NCI-H2107 treated with DMSO at 0.1 percent for 48 hours (cell line): Measurements from ENCODE around the gene N4BP3.
"Not testable (repeated sequence)": the region's sequence is repeated elsewhere in the genome, so short reads cannot be mapped to it uniquely, and the experiment has no call there.

Experiments
- DNase-seq: peaks from one replicate; lab custom pipeline; 2025; ENCODE audit not compliant: unreplicated experiment; lab: John Stamatoyannopoulos, UW

Gene N4BP3

GRCh38 chr5:178121391-178122276, 8.3 kb downstream of the N4BP3 start:
- DNase-seq = no peak

DNA sequence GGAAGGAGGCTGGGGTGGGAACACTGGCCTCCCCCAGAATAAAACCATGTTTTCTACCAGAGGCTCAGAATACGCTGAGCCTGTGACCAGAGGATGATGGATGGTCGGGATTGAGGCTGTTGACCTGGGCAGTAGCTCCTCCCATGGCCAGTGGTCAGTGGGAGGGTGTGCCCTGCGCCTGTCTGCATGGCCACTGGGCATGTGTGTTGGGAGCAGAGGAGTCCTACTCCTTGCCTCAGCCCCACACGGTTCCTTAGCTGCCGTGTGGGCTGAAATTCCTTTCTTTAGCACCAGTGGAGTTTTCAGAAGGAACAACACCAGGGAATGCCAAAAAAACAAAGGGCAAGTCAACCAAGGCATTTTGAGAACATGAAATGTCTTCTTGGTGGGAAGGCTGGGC, 9.0 kb downstream of the N4BP3 start:
- no peak for DNase-seq

DNA sequence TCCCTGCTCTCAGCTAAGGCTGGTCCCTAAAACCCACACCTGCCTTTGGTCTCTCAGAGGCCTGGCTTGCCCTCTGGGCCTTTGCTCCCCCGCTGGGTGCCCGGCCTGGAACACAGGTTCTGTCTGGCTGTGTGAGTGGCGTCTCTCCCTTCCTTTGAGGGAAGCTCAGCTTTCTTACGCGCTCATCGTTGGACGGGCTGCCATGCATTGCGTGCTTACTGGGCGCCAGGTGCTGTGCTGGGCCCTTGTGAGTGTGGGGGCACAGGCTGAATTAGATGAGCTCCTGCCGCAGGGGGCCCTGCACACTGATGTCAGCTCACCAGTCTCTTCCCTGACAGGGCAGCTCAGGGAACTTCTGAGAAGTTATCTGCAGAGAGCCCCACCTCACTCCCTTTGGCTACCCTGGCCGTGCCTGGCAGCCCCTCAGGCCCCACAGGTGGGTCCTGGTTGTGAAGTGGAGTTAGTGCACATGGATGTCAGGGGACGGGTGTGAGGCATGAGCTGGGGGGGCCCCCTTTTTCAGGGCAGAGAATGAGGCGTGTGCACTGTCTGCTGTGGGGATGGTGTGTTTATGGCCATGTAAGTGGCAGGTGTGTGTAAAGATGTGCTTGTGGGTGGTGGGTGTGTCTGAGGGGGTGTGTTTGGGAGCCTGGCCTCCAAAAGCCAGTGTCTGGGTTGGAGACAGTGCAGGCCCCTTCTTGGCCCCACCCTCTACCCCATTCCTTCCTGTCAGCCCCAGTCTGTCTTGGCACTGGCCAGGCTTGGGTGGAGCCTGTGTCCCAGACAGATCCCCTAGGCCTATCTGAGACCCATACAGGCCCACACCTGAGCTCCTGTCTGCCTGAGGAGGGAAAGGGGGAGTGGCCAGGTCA, 10.0 kb downstream of the N4BP3 start:
- no peak for DNase-seq

- no peak for DNase-seq
Observed at GRCh38 chr5:178123966-178124925, 10.9 kb downstream of the N4BP3 start.

GRCh38 chr5:178125253-178125906, 12.0 kb downstream of the N4BP3 start:
- no peak for DNase-seq

- DNase-seq = no peak
Observed at GRCh38 chr5:178126556-178126955, 13.2 kb downstream of the N4BP3 start.

DNA sequence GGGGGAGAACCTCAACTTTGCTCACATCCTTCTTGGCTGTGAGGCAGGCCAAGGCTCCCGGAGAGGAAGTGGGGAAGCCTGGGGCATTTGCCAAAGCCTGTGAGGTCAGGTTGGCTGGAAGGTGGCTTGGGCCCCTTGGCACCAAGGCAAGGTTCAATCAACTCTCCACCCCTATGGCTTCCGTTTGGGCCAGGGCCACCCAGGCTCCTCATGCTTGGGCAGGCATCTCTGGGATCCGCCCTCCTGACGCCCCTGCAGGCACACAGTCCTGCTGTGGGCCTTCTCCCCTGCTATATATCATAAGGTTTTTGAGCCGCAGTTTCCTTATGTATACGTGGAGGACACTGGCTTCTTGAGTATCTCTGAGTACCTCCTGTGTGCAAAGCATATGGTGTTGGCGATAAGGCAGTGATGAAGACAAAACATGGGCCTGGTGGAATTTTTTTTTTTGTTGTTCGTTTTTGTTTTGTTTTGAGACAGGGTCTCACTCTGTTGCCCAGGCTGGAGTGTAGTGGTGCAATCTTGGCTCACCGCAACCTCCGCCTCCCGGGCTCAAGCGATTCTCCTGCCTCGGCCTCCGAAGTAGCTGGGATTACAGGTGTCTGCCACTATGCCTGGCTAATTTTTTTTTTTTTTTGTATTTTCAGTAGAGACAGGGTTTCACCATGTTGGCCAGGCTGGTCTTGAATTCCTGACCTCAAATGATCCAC, 14.1 kb downstream of the N4BP3 start:
- DNase-seq = not testable (repeated sequence)

DNA sequence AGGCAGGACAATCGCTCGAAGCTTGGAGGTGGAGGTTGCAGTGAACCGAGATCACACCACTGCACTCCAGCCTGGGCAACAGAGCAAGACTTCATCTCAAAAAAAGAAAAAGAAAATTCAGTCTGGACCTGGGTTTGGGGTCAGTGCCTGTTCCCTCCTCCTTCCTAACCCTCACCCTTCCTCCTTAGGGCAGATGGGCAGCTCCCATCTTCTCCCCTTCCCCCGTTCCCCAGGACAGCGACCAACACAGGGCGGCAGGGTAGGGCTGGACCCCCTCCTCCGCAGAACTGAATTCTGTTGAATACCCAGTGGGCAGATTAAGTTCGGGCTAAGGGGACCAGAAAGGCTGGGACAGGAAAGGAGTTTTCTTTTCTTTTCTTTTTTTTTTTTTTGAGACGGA, 16.0 kb downstream of the N4BP3 start:
- DNase-seq = no peak

DNA sequence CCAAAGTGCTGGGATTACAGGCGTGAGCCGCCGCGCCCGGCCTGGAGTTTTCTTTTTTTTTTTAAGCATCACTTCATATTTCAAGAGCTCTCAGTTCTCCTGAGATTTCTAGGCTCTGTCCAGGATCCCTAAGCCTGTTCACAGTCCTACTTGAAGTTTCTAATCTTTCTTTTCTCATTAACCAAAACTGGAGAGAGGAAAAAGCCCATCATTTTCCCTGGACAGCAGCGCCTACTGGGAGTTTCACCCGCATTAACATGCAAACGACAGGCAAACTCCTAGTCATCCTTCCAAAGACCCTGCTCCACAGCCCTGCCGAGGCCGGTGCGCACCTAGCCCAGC, 16.9 kb downstream of the N4BP3 start:
- not testable (repeated sequence) for DNase-seq

DNA sequence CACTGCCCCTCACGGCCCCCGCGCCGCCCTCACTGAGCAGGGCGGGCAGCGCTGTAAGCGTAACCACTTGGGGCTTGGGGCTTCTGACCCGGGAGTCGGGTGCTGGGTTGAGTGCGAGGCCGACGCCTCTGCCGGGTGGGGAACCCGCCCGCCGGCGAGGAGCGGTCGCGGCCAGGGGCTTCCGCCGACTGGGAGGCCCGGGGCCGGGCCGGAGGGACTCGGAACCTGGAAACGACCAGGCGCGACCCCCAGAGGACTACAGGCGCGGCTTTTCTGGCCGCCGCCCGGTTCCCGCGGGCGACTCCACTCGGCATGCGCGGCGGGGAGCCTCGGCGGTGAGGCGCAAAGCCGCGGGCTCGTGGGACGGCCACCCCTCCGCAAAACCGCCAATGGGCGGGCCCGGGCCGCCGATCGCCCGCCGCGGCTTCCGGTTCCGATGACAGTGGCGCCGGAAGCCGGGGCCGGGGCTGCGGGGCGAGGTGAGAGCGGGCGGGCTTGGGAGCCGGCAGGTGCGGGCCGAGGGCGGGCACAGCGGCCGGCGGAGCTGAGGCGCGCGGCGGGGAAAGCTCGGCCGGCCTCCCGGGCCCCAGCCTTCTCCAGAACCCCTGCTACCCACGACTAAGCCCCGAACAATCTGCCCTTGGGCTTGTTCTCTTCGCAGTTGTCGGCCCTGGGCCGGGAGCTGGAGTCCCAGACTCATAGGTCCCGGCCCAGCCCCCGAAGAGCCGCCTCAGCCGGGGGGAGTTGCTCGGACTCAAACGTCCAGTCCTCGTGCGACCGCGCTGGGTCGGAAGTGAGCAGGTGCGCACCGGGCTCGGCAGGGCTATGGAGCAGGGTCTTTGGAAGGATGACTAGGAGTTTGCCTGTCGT, 17.5 kb downstream of the N4BP3 start, which contains the start of gene RMND5B:
RMND5B (plus strand) TSS at position 439 of the 870 bp plus-strand sequence. CDS start 7,106 bp downstream, outside the sequence.
- no peak for DNase-seq

DNA sequence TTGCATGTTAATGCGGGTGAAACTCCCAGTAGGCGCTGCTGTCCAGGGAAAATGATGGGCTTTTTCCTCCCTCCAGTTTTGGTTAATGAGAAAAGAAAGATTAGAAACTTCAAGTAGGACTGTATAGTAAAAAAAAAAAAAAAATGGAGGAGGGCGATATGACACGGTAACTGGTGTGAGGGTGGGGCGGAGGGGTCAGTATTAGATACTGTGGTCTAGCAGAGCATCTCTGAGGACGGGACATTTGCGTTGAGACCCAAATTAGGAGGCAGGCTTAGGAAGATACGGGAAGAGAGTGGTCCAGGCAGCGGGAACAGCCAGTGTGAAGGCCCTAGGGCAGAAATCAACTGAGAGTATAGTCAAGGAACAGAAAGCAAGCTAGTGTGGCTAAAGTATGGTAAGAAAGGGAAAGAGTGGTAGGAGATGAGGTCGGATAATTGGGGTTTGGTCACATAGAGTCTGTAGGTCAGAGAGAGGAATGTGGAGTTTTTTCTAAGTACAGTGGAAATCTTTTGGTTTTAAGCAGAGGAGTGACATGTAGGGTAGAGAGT, 18.2 kb downstream of the N4BP3 start:
- DNase-seq = no peak

- DNase-seq = no peak
Observed at GRCh38 chr5:178136990-178137389, 23.7 kb downstream of the N4BP3 start.

DNA sequence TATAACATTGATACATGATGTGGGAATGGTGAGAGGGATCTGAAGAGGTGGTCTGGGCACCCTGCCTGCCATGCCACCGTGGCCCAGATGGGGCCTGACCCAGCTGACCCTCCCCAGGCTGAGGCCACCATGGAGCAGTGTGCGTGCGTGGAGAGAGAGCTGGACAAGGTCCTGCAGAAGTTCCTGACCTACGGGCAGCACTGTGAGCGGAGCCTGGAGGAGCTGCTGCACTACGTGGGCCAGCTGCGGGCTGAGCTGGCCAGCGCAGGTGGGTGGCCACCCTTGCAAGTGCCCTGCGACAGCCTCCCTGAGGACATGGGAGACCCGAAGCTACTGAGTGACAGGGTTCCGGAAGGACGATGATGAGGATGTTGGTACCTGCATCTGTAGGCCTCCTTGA, 24.7 kb downstream of the N4BP3 start:
- DNase-seq = no peak

GRCh38 chr5:178141550-178141949, 28.2 kb downstream of the N4BP3 start:
- no peak for DNase-seq

DNA sequence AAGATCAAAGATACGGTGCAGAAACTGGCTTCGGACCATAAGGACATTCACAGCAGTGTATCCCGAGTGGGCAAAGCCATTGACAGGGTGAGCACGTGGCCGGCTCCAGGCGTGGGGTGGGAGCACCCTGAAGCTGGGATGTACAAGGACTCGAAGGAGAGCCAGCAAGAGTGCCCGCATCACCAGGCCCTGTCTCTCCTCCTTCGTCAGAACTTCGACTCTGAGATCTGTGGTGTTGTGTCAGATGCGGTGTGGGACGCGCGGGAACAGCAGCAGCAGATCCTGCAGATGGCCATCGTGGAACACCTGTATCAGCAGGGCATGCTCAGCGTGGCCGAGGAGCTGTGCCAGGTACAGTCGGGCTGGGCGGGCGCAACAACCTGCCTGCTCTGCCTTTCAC, 29.3 kb downstream of the N4BP3 start:
- no peak for DNase-seq

- DNase-seq = no peak
Observed at GRCh38 chr5:178143246-178143645, 29.9 kb downstream of the N4BP3 start.

DNA sequence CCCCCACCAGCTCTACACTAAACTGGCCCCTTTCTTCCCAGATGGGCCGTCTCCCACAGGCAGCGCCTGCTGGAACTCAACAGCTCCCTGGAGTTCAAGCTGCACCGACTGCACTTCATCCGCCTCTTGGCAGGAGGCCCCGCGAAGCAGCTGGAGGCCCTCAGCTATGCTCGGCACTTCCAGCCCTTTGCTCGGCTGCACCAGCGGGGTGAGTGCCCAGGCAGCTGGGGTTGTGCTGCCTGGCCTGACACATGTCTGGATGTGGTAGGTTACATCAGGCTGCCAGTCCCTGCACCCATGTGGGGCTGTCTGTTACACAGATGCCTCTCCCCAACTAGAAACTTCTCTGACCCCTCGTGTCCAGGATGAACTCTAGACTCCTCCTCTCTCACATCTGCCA, 30.6 kb downstream of the N4BP3 start:
- DNase-seq = no peak
